GM10266 (cell line): ENCODE measurements around the gene FGF11.
"Not testable (repeated sequence)": the region's sequence is repeated elsewhere in the genome, so short reads cannot be mapped to it uniquely, and the experiment has no call there.

Experiments
- DNase-seq: peaks from one replicate; pipeline ENCODE4 v3.0.0; 2012; ENCODE audit errors: extremely low spot score
- TF ChIP-seq, protein P1 (sequence below): IDR thresholded peaks from 2 replicates; pipeline ENCODE4 v1.5.1; 2012; ENCODE audit warnings: mild to moderate bottlenecking, low read depth; ENCODE audit not compliant: control insufficient read depth, insufficient read depth; ENCODE audit errors: missing control alignments

Gene FGF11

DNA sequence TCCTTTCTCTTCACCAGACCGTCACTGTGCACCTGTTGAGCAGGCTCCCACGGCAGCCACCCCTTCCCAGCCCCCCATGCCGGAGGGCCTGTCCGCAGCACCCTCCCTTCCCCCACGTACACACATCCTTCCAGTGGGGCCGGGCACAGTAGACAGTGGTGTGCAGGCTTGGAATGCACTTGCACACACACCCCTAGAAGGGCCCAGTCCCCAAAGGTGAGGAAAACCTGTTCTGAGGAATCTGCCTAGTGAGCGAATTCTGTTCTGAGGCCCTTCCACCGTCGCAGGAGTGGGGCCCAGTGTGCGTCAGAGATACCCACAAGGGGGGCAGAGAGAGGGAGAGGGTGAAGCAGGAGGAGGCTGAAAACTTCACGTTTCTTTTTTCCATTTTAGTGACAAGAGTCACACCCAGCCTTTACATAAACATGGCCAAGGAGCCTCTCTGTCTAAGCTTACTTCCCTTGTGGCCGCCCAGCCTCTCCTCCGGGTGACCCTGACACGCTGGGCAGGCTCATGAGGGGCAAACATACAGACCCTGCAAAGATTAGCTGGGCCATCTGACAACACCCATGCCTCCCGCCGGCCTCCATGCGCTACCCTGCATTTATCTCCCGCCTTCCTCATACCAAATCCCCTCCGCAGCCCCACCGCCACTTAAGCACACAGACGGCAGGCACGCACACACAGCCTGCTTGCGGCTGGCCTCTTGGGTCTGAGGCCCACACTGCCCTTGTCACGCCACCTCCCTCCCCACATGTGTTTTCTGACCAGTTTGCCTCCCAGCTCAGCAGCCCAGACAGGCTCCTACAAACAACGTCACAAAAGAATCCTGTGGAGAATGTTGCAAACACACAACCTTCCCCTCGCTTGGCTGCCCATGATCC, 38.3 kb downstream of the FGF11 start:
- no peak for DNase-seq
- TF ChIP-seq, protein P1, sequence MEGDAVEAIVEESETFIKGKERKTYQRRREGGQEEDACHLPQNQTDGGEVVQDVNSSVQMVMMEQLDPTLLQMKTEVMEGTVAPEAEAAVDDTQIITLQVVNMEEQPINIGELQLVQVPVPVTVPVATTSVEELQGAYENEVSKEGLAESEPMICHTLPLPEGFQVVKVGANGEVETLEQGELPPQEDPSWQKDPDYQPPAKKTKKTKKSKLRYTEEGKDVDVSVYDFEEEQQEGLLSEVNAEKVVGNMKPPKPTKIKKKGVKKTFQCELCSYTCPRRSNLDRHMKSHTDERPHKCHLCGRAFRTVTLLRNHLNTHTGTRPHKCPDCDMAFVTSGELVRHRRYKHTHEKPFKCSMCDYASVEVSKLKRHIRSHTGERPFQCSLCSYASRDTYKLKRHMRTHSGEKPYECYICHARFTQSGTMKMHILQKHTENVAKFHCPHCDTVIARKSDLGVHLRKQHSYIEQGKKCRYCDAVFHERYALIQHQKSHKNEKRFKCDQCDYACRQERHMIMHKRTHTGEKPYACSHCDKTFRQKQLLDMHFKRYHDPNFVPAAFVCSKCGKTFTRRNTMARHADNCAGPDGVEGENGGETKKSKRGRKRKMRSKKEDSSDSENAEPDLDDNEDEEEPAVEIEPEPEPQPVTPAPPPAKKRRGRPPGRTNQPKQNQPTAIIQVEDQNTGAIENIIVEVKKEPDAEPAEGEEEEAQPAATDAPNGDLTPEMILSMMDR, result no peak

DNA sequence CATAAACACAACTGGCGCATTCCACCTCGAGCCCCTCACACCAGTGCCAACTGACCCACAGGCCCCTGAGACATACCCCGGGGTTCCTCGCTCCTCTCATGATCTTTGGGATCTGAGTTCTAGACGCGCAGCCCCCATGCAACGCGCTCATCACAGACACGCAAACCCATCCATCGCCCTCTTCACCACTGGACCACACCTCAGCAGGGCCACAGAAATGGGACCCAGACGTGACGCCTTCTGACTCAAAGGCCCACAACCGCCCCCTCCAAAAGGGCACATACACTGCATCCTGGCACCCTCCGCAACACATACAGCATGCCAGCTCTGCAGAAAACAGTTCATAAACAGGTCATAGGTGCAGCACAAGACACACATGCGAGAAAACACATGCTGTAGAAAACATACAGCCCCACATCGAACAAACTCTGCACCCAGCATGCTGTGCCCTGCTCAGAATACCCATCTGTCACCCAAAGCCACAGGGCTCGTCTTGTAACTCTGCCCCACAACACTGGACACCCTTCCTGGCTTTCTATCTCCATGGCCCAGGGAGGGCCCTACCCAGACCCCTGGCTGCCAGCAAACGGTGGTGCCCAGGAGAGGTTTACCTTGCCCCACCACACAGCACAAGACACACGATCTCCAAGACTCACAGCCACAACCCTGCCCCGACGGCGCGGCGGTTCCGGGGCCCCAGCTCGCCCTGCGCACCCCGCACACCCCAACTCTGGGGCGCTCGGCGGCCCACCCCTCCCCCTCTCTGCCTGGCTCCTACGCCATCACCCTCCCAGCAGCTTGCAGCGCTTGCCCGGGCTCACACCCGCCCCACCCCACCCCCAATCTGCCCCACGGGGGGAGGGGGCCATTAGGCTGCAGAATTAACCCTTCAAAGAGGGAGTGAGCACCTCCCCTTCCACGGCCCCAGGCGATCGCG, 39.2 kb downstream of the FGF11 start:
- DNase-seq, result peak; percentile 75
- TF ChIP-seq, protein P1, result no peak

DNA sequence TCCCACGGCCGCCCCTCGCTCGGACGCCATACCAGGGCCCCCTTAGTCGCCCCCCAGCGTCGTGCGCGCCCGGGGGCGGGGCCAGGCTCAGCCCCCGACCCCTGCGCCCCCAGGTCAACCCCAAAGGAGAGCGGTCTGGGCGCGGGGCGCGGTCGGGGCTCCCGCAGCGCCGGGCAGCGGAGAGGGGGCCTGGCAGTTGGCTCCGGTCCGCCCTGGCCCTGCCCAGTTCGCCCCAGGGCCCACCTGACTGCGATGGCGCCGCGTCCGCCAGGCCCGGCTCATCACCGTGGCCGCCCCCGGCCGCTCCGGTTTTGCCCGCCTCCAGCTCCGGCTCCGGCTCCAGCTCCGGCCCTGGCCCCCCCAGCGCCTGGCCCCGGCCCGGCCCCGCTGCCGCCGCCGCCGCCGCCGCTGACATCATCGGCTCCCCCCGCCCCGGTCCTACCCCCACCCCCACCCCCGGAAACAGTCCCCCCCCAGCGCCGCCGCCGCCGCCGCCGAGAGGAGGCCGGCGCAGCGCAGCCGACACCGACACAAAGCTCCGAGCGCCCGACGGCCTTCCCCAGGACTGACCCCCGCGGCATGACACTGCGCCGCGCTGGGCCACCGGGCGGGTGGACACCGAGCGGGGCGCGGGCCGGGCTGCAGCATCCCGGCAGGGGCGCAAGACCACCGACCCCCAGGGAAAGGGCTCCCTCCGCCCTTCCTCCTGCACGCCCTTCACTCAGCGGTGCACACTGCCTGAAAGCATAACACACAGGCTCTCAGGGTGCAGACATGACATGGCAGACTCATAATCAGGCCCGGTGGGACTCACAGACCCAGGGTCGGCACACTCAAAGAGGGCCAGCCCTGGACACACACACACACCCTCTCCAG, 40.1 kb downstream of the FGF11 start, which contains the start of gene ZBTB4:
Gene ZBTB4 (minus strand): TSS at position 419 of the 876 bp plus-strand sequence. CDS start 12,830 bp downstream, outside the sequence.
- TF ChIP-seq, protein P1, result no peak
- peak; percentile 86 for DNase-seq

DNA sequence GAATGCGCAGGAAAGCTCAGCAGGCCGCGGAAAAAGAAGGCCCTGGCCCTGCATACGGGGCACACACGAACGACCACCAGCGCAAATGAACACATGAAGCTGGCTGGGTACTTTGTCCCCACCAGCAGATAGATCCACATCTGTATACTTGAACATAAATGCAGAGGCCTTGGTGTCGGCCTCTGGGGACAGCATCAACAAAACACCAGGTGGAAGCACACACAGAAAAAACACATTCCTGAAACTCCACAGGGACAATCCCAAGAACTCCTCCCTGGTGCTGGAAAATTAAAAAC, 40.7 kb downstream of the FGF11 start:
- no peak for DNase-seq
- TF ChIP-seq, protein P1, result no peak

DNA sequence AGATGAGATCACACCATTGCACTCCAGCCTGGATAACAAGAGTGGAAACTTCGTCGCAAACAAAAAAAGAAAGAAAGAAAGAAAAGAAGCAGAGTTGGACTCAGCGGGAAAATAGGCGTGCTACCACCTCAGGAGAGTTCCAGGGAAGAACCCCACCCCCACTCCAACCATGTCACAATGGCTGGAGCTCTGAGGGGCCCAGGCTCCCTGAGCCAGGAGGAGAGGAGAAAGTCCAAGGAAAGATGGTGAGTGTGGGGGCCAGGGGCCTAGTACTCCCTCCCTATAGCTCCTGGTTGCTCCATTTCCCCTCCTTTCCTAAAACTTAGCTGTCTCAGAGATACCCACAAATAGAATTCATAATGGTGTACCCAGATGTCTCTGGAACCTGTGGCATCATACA, 42.0 kb downstream of the FGF11 start, which contains the start of gene SLC35G6:
Gene SLC35G6 (plus strand): TSS at position 172 of the 400 bp plus-strand sequence. CDS start 71 bp downstream, at position 243.
- DNase-seq, result not testable (repeated sequence)

DNA sequence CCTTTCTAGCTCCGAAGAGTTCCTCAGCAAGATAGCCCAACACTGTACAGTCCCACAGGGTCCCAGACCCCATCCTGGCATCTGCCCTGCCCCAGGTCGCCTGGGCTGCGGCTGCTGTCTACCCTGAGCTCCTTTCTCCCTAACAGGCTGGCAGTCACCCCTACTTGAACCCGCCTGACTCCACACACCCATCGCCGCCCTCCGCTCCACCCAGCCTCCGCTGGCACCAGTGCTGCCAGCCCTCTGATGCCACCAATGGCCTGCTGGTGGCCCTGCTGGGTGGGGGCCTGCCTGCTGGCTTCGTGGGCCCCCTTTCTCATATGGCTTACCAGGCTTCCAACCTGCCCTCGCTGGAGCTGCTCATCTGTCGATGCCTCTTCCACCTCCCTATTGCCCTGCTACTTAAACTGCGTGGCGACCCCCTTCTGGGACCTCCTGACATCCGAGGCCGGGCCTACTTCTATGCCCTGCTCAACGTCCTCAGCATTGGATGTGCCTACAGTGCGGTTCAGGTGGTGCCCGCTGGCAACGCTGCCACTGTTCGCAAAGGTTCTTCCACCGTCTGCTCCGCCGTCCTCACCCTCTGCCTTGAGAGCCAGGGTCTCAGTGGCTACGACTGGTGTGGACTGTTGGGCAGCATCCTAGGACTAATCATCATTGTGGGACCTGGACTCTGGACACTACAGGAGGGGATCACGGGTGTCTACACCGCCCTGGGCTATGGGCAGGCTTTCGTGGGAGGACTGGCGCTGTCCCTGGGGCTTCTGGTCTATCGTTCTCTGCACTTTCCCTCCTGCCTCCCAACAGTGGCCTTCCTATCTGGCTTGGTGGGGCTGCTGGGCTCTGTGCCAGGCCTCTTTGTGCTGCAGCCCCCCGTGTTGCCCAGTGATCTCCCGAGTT, 42.8 kb downstream of the FGF11 start:
- not testable (repeated sequence) for DNase-seq

DNA sequence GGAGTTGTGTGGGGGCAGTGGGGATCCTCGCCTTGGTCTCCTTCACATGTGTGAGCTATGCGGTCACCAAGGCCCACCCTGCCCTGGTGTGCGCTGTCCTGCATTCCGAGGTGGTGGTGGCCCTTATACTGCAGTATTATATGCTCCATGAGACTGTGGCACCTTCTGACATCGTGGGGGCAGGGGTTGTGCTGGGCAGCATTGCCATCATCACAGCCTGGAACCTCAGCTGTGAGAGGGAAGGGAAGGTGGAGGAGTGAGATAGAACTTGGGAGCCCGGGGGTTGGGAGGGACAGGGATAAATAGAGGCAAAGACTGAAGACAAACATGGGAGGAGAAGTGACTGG, 43.4 kb downstream of the FGF11 start:
- DNase-seq, result not testable (repeated sequence)
